ENCODE measurements around the gene CLSTN2. TPM values are rescaled to one million over a fixed set of nuclear protein-coding genes. Genes with fewer than 3 reads are reported as not detected.
A peak's percentile ranks its signal among the peaks of the same experiment; 100 is the strongest.

Gene CLSTN2
- total RNA-seq, 1 donor from 2014 or later, result 65.0 TPM

DNA sequence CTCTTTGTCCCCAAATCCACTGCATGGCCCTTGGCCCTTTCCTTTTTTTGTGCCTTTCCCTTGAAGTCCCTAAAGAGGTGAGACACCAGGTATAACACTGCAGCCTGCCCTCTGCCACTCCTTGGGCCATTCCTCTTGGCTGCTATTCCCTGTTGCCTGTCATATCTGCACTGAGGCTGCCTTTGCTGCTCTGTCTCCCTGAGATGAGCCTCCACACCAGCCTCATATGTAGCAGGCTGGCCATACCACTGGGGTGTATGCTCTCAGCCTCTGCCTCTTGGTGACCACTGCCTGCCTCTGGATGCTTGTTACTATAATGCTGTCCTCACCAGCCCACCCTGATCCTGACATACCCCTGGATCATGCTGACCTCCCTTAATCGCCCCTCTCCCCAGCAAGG is 252.0 kb downstream of the CLSTN2 start:
- no peaks in the 10 kb centered on the region for H3K9me3 Mint-ChIP-seq (ENCODE audit: low read depth)
- TF ChIP-seq, protein P1, sequence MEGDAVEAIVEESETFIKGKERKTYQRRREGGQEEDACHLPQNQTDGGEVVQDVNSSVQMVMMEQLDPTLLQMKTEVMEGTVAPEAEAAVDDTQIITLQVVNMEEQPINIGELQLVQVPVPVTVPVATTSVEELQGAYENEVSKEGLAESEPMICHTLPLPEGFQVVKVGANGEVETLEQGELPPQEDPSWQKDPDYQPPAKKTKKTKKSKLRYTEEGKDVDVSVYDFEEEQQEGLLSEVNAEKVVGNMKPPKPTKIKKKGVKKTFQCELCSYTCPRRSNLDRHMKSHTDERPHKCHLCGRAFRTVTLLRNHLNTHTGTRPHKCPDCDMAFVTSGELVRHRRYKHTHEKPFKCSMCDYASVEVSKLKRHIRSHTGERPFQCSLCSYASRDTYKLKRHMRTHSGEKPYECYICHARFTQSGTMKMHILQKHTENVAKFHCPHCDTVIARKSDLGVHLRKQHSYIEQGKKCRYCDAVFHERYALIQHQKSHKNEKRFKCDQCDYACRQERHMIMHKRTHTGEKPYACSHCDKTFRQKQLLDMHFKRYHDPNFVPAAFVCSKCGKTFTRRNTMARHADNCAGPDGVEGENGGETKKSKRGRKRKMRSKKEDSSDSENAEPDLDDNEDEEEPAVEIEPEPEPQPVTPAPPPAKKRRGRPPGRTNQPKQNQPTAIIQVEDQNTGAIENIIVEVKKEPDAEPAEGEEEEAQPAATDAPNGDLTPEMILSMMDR (IDR thresholded peaks at IDR 0.05), result no peak
- H3K36me3 Mint-ChIP-seq (ENCODE audit: low read depth), result peaks cover 3% of the 10 kb centered on the region
- H3K27ac Mint-ChIP-seq (ENCODE audit: unreplicated experiment), result peak overlapping the region; percentile 58
- no peaks in the 10 kb centered on the region for H3K27me3 Mint-ChIP-seq (ENCODE audit: low read depth)
- DNase-seq (ENCODE audit: low spot score), result no peak
- no peak overlapping the region for H3K4me3 Mint-ChIP-seq (ENCODE audit: unreplicated experiment)
- peaks cover 30% of the 10 kb centered on the region for H3K4me1 Mint-ChIP-seq (ENCODE audit: low read depth)

DNA sequence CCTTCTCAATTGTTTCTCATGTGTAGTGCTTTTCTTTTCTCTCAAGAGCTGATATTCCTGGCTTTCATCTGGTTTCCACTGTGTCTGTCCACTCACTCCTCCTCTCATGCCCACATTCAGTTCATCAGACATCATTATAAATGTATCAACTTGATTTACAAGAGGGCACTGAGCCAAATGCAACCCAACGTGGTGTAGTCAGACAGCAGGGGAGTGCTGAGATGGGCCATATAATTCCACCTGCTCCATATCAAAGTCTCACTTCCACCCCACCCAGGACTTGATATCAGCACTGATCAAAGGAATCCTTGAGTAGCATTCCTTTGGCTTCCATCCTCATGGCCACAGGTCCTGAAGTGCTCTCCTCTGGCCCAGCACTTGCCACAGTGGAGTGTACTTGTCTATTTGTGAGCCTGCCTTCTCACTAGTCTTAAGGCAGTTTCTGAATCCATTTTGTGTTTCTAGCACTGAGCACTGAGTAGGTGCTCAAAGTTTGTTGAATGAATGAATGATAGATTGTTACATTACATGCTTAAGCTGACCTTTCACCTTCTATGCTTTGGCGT is 252.8 kb downstream of the CLSTN2 start:
- Mint-ChIP-seq H3K4me1 (ENCODE audit: low read depth) (peaks cover 30% of the 10 kb centered on the region), H3K27ac (ENCODE audit: unreplicated experiment) (peak overlapping the region; percentile 58), H3K9me3 (ENCODE audit: low read depth) (peaks cover 5% of the 10 kb centered on the region), H3K27me3 (ENCODE audit: low read depth) (no peaks in the 10 kb centered on the region), H3K36me3 (ENCODE audit: low read depth) (peaks cover under 1% of the 10 kb centered on the region), H3K4me3 (ENCODE audit: unreplicated experiment) (no peak overlapping the region)
- no peak for DNase-seq (ENCODE audit: low spot score)
- TF ChIP-seq, protein P1 (IDR thresholded peaks at IDR 0.05), result no peak

DNA sequence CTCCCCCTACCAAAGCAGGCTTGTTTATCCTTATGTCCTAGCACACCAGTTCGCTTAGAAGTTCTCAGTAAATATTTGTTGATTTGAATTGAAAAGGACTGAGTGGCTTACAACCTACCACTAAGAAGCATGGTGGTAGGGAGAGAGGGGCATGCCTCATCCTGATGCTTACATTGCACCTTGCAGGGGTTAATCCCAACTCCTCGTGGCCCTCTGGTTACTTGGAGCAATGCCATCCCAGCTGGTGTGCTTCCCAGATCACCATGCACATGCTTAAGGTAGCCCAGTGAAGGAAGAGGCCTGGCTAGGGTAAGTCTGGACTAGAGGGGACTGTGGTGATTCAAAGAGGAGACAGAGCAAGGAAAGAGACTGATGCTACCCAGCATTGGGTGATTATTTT is 253.3 kb downstream of the CLSTN2 start:
- H3K27me3 Mint-ChIP-seq (ENCODE audit: low read depth), result no peaks in the 10 kb centered on the region

DNA sequence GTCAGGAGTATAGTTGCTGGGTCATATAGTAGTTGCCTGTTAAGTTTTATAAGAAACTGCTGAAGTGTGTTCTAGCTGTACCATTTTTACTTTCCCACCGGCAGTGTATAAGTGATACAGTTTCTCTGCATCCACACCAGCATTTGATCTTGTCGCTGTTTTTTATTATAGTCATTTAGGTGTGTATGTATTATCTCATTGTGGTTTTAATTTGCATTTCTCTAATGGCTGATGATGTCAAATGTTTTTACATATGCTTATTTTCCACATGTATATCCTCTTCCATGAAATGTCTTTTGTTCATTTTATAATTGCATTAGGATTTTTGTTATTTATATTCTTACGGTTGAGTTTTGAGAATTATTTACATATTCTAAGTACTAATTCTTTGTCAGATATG is 254.3 kb downstream of the CLSTN2 start:
- peaks cover 16% of the 10 kb centered on the region for H3K9me3 Mint-ChIP-seq (ENCODE audit: low read depth)
- H3K27ac Mint-ChIP-seq (ENCODE audit: unreplicated experiment), result no peak overlapping the region
- TF ChIP-seq, protein P1 (IDR thresholded peaks at IDR 0.05), result no peak
- peaks cover 28% of the 10 kb centered on the region for H3K4me1 Mint-ChIP-seq (ENCODE audit: low read depth)
- H3K4me3 Mint-ChIP-seq (ENCODE audit: unreplicated experiment), result no peak overlapping the region
- peaks cover 3% of the 10 kb centered on the region for H3K36me3 Mint-ChIP-seq (ENCODE audit: low read depth)
- H3K27me3 Mint-ChIP-seq (ENCODE audit: low read depth), result no peaks in the 10 kb centered on the region
- DNase-seq (ENCODE audit: low spot score), result no peak

More for the DNA sequence above, 253.3 kb downstream of the CLSTN2 start:
- Mint-ChIP-seq H3K27ac (ENCODE audit: unreplicated experiment) (no peak overlapping the region), H3K36me3 (ENCODE audit: low read depth) (no peaks in the 10 kb centered on the region), H3K4me1 (ENCODE audit: low read depth) (peaks cover 30% of the 10 kb centered on the region), H3K9me3 (ENCODE audit: low read depth) (peaks cover 8% of the 10 kb centered on the region), H3K4me3 (ENCODE audit: unreplicated experiment) (no peak overlapping the region)
- TF ChIP-seq, protein P1 (IDR thresholded peaks at IDR 0.05), result no peak
- no peak for DNase-seq (ENCODE audit: low spot score)

DNA sequence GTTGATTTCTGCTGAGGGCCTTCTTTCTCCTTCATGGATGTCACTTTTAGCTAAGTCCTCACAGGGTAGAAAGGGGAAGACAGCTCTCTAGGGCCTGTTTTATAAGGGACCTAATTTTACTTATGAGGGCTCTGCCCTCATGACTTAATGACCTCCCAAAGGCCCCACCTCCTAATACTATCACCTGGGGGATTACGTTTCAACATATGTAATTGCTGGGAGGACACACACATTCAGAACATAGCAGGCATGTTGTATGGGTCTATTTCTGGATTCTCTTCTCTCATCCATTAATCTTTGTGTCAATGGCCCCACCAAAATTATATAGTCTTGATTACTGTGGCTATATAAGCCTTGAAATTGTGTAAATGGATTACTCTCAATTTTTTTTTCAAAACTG is 255.0 kb downstream of the CLSTN2 start:
- H3K4me3 Mint-ChIP-seq (ENCODE audit: unreplicated experiment), result no peak overlapping the region
- TF ChIP-seq, protein P1 (IDR thresholded peaks at IDR 0.05), result no peak
- H3K9me3 Mint-ChIP-seq (ENCODE audit: low read depth), result peaks cover 16% of the 10 kb centered on the region
- H3K27ac Mint-ChIP-seq (ENCODE audit: unreplicated experiment), result no peak overlapping the region
- H3K4me1 Mint-ChIP-seq (ENCODE audit: low read depth), result peaks cover 27% of the 10 kb centered on the region
- peaks cover 5% of the 10 kb centered on the region for H3K36me3 Mint-ChIP-seq (ENCODE audit: low read depth)
- no peak for DNase-seq (ENCODE audit: low spot score)
- H3K27me3 Mint-ChIP-seq (ENCODE audit: low read depth), result no peaks in the 10 kb centered on the region
